HepG2 (cell line): ENCODE data around the gene TGFBRAP1. TPM values are rescaled to one million over a fixed set of nuclear protein-coding genes. Genes with fewer than 3 reads are reported as not detected.

Experiments used
- ATAC-seq: fragments of 200-7000 bp; cut with Tn5 transposase; 3 replicates; pipeline ENCODE4 v1.9.1; 2020; ENCODE audit warnings: mild to moderate bottlenecking, moderate library complexity
- BruUV-seq: library from RNA; stranded (reverse); fragments of 400-500 nt; replicated peaks from 2 replicates; lab custom pipeline; 2021; lab: Mats Ljungman, UMichigan
- CTCF ChIA-PET: fragments of 300-600 bp; formaldehyde crosslinking; extraction: SDS; loops from one replicate; lab custom pipeline; 2021; ENCODE audit warnings: low total read pairs, inconsistent platforms, low intra/inter-chr PET ratio; lab: Yijun Ruan, JAX
- POLR2A ChIA-PET: fragments of 350-600 bp; sonication (Branson Sonifier 250); formaldehyde crosslinking; loops from one replicate; lab custom pipeline; 2020; ENCODE audit warnings: antibody characterized with exemption, inconsistent platforms; lab: Yijun Ruan, JAX
- DNase-seq: peaks from one replicate; pipeline ENCODE4 v3.0.0-alpha.2; 2015; ENCODE audit warnings: low spot score
- FAIRE-seq: peaks from 3 replicates; lab custom pipeline; 2011; peaks lifted over from hg19 to GRCh38; lab: Jason Lieb, UNC
- H2AFZ ChIP-seq: one replicate; pipeline ENCODE4 v1.6.1; 2011; ENCODE audit warnings: low read length, inconsistent platforms
- H3K27ac ChIP-seq: fragments of 300-600 bp; 3 replicates; pipeline ENCODE4 v1.8.0; 2011; ENCODE audit warnings: mixed run types, mild to moderate bottlenecking, mixed read lengths, low read length, inconsistent platforms; ENCODE audit not compliant: insufficient read depth; ENCODE audit errors: extremely low read length
- H3K27me3 ChIP-seq, 2 experiments: fragments of 200-600 bp in 1 of 2; 2 replicates in 1 of 2; 3 replicates in 1 of 2; pipeline versions ENCODE4 v1.6.0 to v1.8.0; 2011; ENCODE audit warnings: low read length in 2 of 2, mild to moderate bottlenecking in 2 of 2, moderate library complexity in 2 of 2, inconsistent platforms in 1 of 2; ENCODE audit not compliant: insufficient read depth in 2 of 2, control insufficient read depth in 1 of 2
- H3K36me3 ChIP-seq, 2 experiments: fragments of 200-600 bp in 1 of 2; replicated peaks in 1 of 2; 2 replicates in 1 of 2; 3 replicates in 1 of 2; pipeline versions ENCODE4 v1.5.1 to v1.8.0; 2011; ENCODE audit warnings: low read length in 2 of 2, inconsistent platforms in 1 of 2; ENCODE audit not compliant: insufficient read depth in 2 of 2, control insufficient read depth in 1 of 2
- H3K4me1 ChIP-seq: 2 replicates; pipeline ENCODE4 v1.5.1; 2012; ENCODE audit warnings: low read length, inconsistent platforms; ENCODE audit not compliant: insufficient read depth
- H3K4me2 ChIP-seq: 2 replicates; pipeline ENCODE4 v1.6.0; 2011; ENCODE audit warnings: low read depth, low read length, inconsistent platforms
- H3K4me3 ChIP-seq, 3 experiments: fragments of 200-600 bp in 1 of 3; sonication (generic), shearing (Covaris generic) in 1 of 3; replicated peaks in 1 of 3; 2 replicates each; pipeline ENCODE4 v1.5.1; 2011 to 2016; ENCODE audit warnings: low read length in 3 of 3, inconsistent platforms in 2 of 3, low read depth in 2 of 3, mild to moderate bottlenecking in 2 of 3, control low read depth in 1 of 3, mixed read lengths in 1 of 3; ENCODE audit not compliant: insufficient read depth in 1 of 3
- H3K79me2 ChIP-seq: one replicate; pipeline ENCODE4 v1.6.1; 2011; ENCODE audit warnings: low read length, inconsistent platforms; ENCODE audit not compliant: insufficient read depth
- H3K9ac ChIP-seq: 2 replicates; pipeline ENCODE4 v1.6.0; 2011; ENCODE audit warnings: mild to moderate bottlenecking, low read depth, low read length, inconsistent platforms; ENCODE audit not compliant: insufficient read depth
- H3K9me3 ChIP-seq: 2 replicates; pipeline ENCODE4 v1.5.1; 2012; ENCODE audit warnings: mild to moderate bottlenecking, low read length
- H4K20me1 ChIP-seq: 2 replicates; pipeline ENCODE4 v1.6.0; 2011; ENCODE audit warnings: inconsistent platforms, mild to moderate bottlenecking, low read length, moderate library complexity; ENCODE audit not compliant: insufficient read depth
- EP300 ChIP-seq, 3 experiments: sonication (generic) in 1 of 3; formaldehyde crosslinking in 1 of 3; IDR thresholded peaks; 2 replicates each; pipeline versions ENCODE4 v1.5.1 to v1.6.1; 2011 to 2020; ENCODE audit warnings: low read depth in 2 of 3, low read length in 2 of 3, borderline replicate concordance in 1 of 3, improper control_type of control experiment in 1 of 3, mild to moderate bottlenecking in 1 of 3, missing genetic modification reagents in 1 of 3, moderate library complexity in 1 of 3
- MIER3 ChIP-seq: IDR thresholded peaks from 2 replicates; pipeline ENCODE4 v1.6.1; 2016; ENCODE audit warnings: missing compliant biosample characterization, borderline replicate concordance
- WGBS: methylation state at CpG from one replicate; pipeline ENCODE4 v1.1.6; 2017; ENCODE audit warnings: low lambda C conversion rate; 5-methylcytosine and 5-hydroxymethylcytosine counted together
- in situ Hi-C: cut with HindIII; loops from 2 replicates; pipeline ENCODE4 v1.10.0; 2017; ENCODE audit warnings: low pct_unique_long_range_greater_than_20kb; ENCODE audit not compliant: extremely low pct_ligation_motif_present
- intact Hi-C: fragments of 100-400 bp; cut with micrococcal nuclease; formaldehyde crosslinking; loops from one replicate; pipeline ENCODE4 v1.10.0; 2022; ENCODE audit not compliant: unreplicated experiment
- polyA plus RNA-seq, 8 experiments: library from polyadenylated mRNA; depleted of rRNA in 3 of 8; stranded (reverse) in 7 of 8; unstranded in 1 of 8; fragments of >200 nt; fragmentation: Illumina TruSeq in 4 of 8; extraction: Trizol in 4 of 8; gene quantifications; 2 replicates each; pipeline versions ENCODE4 v1.2.1 to v1.2.3, GENCODE V29; 2011 to 2016; ENCODE audit warnings: low read depth in 4 of 8, missing spikeins in 1 of 8, mixed read lengths in 1 of 8; ENCODE audit not compliant: insufficient read depth in 1 of 8
- total RNA-seq, 5 experiments: library from RNA; depleted of rRNA; stranded (reverse); fragments of >200 nt; fragmentation: Illumina TruSeq; extraction: Trizol; gene quantifications; 2 replicates each; pipeline ENCODE4 v1.2.3, GENCODE V29; 2016; ENCODE audit warnings: low read depth in 1 of 5
- TF ChIP-seq, protein P1 (sequence below): sonication (generic); formaldehyde crosslinking; IDR thresholded peaks from 2 replicates; pipeline ENCODE4 v1.4.0; 2020; ENCODE audit warnings: missing genetic modification reagents
- TF ChIP-seq, protein P2 (sequence below): sonication (generic); formaldehyde crosslinking; IDR thresholded peaks from 2 replicates; pipeline ENCODE4 v1.4.0; 2020; ENCODE audit warnings: mild to moderate bottlenecking, missing genetic modification reagents

TGFBRAP1 gene
- total and polyA plus RNA-seq, 2 of the 13 experiments (the other 11 are each of a cell fraction or from before 2014, with no cell fraction given) = 12.7 to 22.9 TPM

DNA sequence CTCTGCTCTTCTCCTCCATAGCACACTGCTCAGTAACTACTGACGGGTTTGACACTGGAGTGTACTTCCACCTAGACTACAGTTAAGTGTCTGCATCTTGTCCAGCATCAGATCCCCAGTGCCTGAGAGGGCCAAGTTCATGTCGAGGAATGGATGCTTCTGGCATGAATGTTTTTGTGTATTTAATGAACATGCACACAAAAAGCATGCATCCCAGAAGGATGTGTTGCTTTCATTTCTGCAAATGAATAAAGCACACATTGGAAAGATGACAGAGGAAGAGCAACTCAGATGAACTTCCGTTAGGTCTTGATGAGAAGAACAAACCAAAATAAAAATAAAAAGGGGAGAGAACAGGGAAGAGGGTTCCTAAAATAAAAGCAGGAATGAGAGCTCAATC is 35.7 kb upstream of the TGFBRAP1 start:
- intact Hi-C loops = no loop called here
- Histone ChIP-seq H4K20me1 (no peaks in the 10 kb centered on the region), H3K9ac (no peak overlapping the region), H3K27me3 (no peaks in the 10 kb centered on the region), H3K4me3 (no peak overlapping the region), H3K4me2 (no peak overlapping the region), H3K4me1 (0 out of 2 replicates have a peak, but pooled peaks cover 4% of the 10 kb centered on the region), H3K9me3 (no peaks in the 10 kb centered on the region), H3K36me3 (peaks cover 17 to 30% of the 10 kb centered on the region in 2 experiments), H2AFZ (no peak overlapping the region), H3K27ac (no peak overlapping the region), H3K79me2 (no peaks in the 10 kb centered on the region)
- CTCF ChIA-PET = no interaction called here
- TF ChIP-seq, protein P1, sequence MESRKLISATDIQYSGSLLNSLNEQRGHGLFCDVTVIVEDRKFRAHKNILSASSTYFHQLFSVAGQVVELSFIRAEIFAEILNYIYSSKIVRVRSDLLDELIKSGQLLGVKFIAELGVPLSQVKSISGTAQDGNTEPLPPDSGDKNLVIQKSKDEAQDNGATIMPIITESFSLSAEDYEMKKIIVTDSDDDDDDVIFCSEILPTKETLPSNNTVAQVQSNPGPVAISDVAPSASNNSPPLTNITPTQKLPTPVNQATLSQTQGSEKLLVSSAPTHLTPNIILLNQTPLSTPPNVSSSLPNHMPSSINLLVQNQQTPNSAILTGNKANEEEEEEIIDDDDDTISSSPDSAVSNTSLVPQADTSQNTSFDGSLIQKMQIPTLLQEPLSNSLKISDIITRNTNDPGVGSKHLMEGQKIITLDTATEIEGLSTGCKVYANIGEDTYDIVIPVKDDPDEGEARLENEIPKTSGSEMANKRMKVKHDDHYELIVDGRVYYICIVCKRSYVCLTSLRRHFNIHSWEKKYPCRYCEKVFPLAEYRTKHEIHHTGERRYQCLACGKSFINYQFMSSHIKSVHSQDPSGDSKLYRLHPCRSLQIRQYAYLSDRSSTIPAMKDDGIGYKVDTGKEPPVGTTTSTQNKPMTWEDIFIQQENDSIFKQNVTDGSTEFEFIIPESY = no peak
- TF ChIP-seq MIER3 (no peak), EP300 (IDR thresholded peaks at IDR 0.05; ENCODE audit: low read depth in 2 of 2, low read length in 2 of 2) (no peak), EP300 (CRISPR knock-in tag; IDR thresholded peaks at IDR 0.05; ENCODE audit: borderline replicate concordance) (no peak)
- TF ChIP-seq, protein P2, sequence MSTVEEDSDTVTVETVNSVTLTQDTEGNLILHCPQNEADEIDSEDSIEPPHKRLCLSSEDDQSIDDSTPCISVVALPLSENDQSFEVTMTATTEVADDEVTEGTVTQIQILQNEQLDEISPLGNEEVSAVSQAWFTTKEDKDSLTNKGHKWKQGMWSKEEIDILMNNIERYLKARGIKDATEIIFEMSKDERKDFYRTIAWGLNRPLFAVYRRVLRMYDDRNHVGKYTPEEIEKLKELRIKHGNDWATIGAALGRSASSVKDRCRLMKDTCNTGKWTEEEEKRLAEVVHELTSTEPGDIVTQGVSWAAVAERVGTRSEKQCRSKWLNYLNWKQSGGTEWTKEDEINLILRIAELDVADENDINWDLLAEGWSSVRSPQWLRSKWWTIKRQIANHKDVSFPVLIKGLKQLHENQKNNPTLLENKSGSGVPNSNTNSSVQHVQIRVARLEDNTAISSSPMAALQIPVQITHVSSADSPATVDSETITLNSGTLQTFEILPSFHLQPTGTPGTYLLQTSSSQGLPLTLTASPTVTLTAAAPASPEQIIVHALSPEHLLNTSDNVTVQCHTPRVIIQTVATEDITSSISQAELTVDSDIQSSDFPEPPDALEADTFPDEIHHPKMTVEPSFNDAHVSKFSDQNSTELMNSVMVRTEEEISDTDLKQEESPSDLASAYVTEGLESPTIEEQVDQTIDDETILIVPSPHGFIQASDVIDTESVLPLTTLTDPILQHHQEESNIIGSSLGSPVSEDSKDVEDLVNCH (CRISPR knock-in tag) = no peak
- WGBS = 93% methylated on average over 3 of the region's 3 CpGs
- FAIRE-seq = no peak
- in situ Hi-C loops = no loop called here
- ATAC-seq = no peak
- POLR2A ChIA-PET = no interaction called here
- DNase-seq = no peak
- BruUV-seq = no TSS peak
